ENCODE data around the gene LTBP2. TPM values are rescaled to one million over a fixed set of nuclear protein-coding genes. Genes with fewer than 3 reads are reported as not detected.

LTBP2 gene
- total and polyA plus RNA-seq, 2 of the 13 experiments (the other 11 are each of a cell fraction or from before 2014, with no cell fraction given): 0.20 to 0.41 TPM

- intact Hi-C loops (cut with micrococcal nuclease; ENCODE audit: unreplicated experiment) (no loop called here), in situ Hi-C loops (cut with HindIII; ENCODE audit: extremely low pct_ligation_motif_present, low pct_unique_long_range_greater_than_20kb) (no loop called here)
- Histone ChIP-seq H3K9ac (ENCODE audit: insufficient read depth, low read depth, low read length) (no peak overlapping the region), H4K20me1 (ENCODE audit: insufficient read depth, low read length) (no peaks in the 10 kb centered on the region), H3K4me3 (replicated peaks in 1 of 3; ENCODE audit: insufficient read depth in 1 of 3, low read depth in 2 of 3, low read length in 3 of 3) (no peak overlapping the region), H3K27me3 (ENCODE audit: control insufficient read depth in 1 of 2, insufficient read depth in 2 of 2, low read length in 2 of 2) (peaks cover 0 to 8% of the 10 kb centered on the region in 2 experiments; a peak in 2 of 5 replicates), H3K27ac (ENCODE audit: extremely low read length, insufficient read depth, low read length) (no peak overlapping the region), H3K4me2 (ENCODE audit: low read depth, low read length) (no peak overlapping the region), H3K36me3 (replicated peaks in 1 of 2; ENCODE audit: control insufficient read depth in 1 of 2, insufficient read depth in 2 of 2, low read length in 2 of 2) (no peaks in the 10 kb centered on the region), H3K79me2 (ENCODE audit: insufficient read depth, low read length) (no peaks in the 10 kb centered on the region), H3K4me1 (ENCODE audit: insufficient read depth, low read length) (no peaks in the 10 kb centered on the region), H3K9me3 (ENCODE audit: low read length) (no peaks in the 10 kb centered on the region), H2AFZ (ENCODE audit: low read length) (no peak overlapping the region)
- no TSS peak for BruUV-seq (replicated peaks)
- DNase-seq (ENCODE audit: low spot score): no peak
- CTCF ChIA-PET (ENCODE audit: low intra/inter-chr PET ratio, low total read pairs): no interaction called here
- POLR2A ChIA-PET: no interaction called here
- FAIRE-seq: no peak
- ATAC-seq: no peak
- WGBS (ENCODE audit: low lambda C conversion rate): 64% methylated on average over 3 of the region's 3 CpGs
- TF ChIP-seq CREM (IDR thresholded peaks at IDR 0.05): no peak
- TF ChIP-seq CREM (CRISPR knock-in tag; IDR thresholded peaks at IDR 0.05): no peak
- TF ChIP-seq MIER3 (CRISPR knock-in tag; IDR thresholded peaks at IDR 0.05; ENCODE audit: borderline replicate concordance): no peak
- no peak for TF ChIP-seq ZNF451 (CRISPR knock-in tag; IDR thresholded peaks at IDR 0.05)
- no peak for TF ChIP-seq CCDC6 (CRISPR knock-in tag; IDR thresholded peaks at IDR 0.05)
- no peak for TF ChIP-seq HNF4G (IDR thresholded peaks at IDR 0.05; ENCODE audit: borderline replicate concordance, low read depth, low read length)
- no peak for TF ChIP-seq HNF4G (CRISPR knock-in tag; IDR thresholded peaks at IDR 0.05; ENCODE audit: borderline replicate concordance, low read depth)
- no peak for TF ChIP-seq AFF4 (CRISPR knock-in tag; IDR thresholded peaks at IDR 0.05)
- TF ChIP-seq ZNF362 (CRISPR knock-in tag; IDR thresholded peaks at IDR 0.05; ENCODE audit: borderline replicate concordance): no peak
- TF ChIP-seq ZNF792 (CRISPR knock-in tag; IDR thresholded peaks at IDR 0.05): no peak
- no peak for TF ChIP-seq SKI (IDR thresholded peaks at IDR 0.05; ENCODE audit: partially characterized antibody)
- TF ChIP-seq ZNF3 (CRISPR knock-in tag; IDR thresholded peaks at IDR 0.05): no peak
- no peak for TF ChIP-seq BRF2 (CRISPR knock-in tag; IDR thresholded peaks at IDR 0.05)
- TF ChIP-seq ZBTB39 (CRISPR knock-in tag; IDR thresholded peaks at IDR 0.05): no peak
- TF ChIP-seq CERS6 (CRISPR knock-in tag; IDR thresholded peaks at IDR 0.05): no peak
- TF ChIP-seq GMEB2 (CRISPR knock-in tag; IDR thresholded peaks at IDR 0.05; ENCODE audit: low read depth): no peak
Measured at GRCh38 chr14:74577948-74578275, 34.1 kb downstream of the LTBP2 start.

Data from HepG2 (cell line).